K562 treated with DMSO at 1 percent for 12 hours (cell line): ENCODE measurements around the gene CFI. TPM values are rescaled to one million over a fixed set of nuclear protein-coding genes. Genes with fewer than 3 reads are reported as not detected.

Experiments used
- total RNA-seq: library from RNA; unstranded; fragments of 300-600 nt; gene quantifications from 2 replicates; pipeline ENCODE4 v1.2.3, GENCODE V29; 2022; ENCODE audit not compliant: insufficient read depth

Gene CFI
- 1.0 and 2.1 TPM in 2 replicates for total RNA-seq

GRCh38 chr4:109801895-109802319 lies at the start of gene CFI:
CFI (minus strand) TSS chr4:109801999; CDS start chr4:109801971, 28 bp downstream.

GRCh38 chr4:109847896-109848442 lies 46.2 kb upstream of the CFI start, which contains the start of gene LRIT3:
LRIT3 (plus strand) TSS chr4:109848107; CDS start chr4:109848202, 95 bp downstream.

GRCh38 chr4:109827672-109828071 lies 25.9 kb upstream of the CFI start, which contains the start of gene RRH:
RRH (plus strand) TSS chr4:109827972; CDS start chr4:109828028, 56 bp downstream.

DNA sequence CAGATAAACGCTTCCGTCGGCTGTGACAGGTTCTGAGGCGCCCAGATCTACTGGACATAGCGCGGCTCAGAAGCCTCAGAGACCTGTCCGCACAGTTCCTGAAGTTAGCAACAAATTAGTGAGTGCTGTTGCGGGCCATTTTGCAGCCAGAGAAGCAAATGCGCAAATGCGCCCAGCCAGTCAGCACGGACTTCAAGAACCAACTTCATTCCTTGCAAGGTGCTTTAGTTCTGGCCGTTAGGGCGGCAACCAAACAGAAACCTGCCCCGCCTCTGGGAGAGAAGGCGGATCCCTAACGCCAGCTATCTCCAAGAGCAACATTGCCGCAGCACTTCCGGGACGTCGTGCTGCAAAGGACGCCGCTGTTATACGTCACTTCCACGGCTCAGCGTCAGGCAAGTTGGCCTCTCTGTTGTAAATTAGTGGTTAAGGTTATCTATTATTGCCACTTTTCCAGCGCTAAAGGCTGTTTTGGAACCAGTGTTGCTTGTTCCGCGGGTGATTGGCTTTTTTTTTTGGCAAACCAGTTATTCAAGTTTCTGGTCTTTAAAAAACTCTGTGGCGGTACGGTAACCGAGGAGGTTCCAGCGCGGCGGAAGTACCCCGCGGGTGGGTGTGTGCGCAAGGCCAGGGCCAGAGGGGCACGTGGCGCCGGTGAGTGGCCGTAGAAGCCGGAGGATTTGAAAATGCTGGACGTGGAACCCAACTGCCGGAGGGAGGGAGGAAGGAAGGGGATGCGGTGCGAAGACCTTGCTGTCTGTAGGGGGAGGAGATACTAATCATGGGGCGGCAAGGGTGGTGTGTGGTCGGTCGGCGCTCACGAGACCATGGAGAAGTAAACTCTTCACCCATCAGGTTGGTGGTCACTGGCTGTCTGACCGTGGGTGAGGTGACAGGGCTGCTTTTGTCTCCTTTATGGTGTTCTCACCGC lies 13.6 kb upstream of the CFI start, which contains the start of gene GAR1:
Gene GAR1, plus strand, starts transcription at position 612 of the 931 bp plus-strand sequence. CDS start 403 bp downstream, outside the sequence.

DNA sequence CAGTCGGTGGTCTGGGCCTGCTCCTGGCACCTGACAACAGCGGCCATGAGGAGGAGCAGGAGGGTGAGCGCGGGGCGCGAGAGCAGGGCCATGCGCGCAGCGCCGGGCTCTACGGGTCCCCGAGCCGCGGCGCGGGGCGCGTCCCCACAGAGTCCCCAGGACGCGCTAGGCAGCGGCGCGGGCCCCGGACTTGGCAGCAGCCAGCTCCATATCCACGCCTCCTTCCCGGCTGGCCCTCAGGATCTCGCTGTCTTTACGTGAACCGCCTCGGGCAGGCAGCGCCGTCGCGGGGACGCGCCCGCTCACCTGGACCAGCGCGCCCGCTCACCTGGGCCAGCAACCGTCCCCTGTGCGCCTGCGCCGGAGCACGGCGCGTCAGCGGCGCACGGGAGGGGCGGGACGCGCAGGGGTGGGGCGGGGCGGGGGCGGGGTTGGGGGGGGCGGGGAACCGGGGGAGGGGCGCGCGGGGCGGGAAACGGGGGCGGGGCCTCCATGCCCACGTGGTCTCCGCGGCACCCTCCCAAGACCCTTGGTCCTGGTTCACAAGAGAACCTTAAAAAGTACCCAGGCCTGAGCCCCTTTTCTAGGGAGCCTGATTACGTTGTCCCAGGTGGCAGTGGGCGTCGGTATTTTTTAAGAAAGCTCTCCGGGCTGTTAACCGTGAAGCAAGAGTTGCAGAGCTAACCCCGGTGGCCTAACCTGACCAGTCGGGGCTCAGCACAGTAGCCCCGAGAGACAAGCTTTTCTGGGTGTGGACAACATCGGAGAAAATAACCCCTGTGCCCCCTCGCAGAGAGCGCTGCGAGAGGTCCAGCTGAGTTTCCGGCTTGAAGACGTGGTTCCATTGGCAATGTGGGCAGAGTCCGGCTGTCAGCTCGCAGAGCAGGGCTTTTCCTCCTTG lies 71.8 kb downstream of the CFI start, which contains the start of gene PLA2G12A:
Gene PLA2G12A, minus strand, starts transcription at position 353 of the 901 bp plus-strand sequence. Its CDS starts 261 bp downstream, at position 92.

GRCh38 chr4:109702950-109703663 lies 98.7 kb downstream of the CFI start, which contains the start of gene CASP6:
CASP6 (minus strand) TSS chr4:109703445; CDS start chr4:109703395, 50 bp downstream.

Other genes starting within 250 kb of the CFI start
- gene MCUB, start 241.8 kb downstream of the CFI start, total RNA-seq = 6.0 and 19.9 TPM in 2 replicates
- gene CASP6, start 98.6 kb downstream of the CFI start, total RNA-seq = 23.9 and 42.3 TPM in 2 replicates
- gene PLA2G12A, start 71.9 kb downstream of the CFI start, total RNA-seq = 17.5 and 29.0 TPM in 2 replicates
- gene GAR1, start 13.8 kb upstream of the CFI start, total RNA-seq = 11.8 and 17.7 TPM in 2 replicates
- gene RRH, start 26.0 kb upstream of the CFI start, total RNA-seq = not detected in 2 replicates
- not detected in 2 replicates for gene LRIT3, start 46.1 kb upstream of the CFI start, total RNA-seq
- 1.5 and 3.5 TPM in 2 replicates for gene EGF, start 110.9 kb upstream of the CFI start, total RNA-seq